Gastrocnemius medialis (tissue), 4 donors: ENCODE results near the gene MRAS. TPM values are rescaled to one million over a fixed set of nuclear protein-coding genes. Genes with fewer than 3 reads are reported as not detected.

Experiments
- ATAC-seq, 2 donors: fragments of 150-250 bp; one replicate each; pipeline ENCODE4 v1.9.1; 2016
- DNase-seq, 2 donors: peaks; one replicate each; pipeline ENCODE4 v3.0.0-alpha.2; 2019
- H3K27ac ChIP-seq, 4 donors: fragments of 200-600 bp; sonication (generic); 1 replicate in 1 of 4; 2 replicates in 3 of 4; pipeline ENCODE4 v1.5.1; 2016 to 2018; ENCODE audit warnings: mild to moderate bottlenecking in 2 of 4, moderate library complexity in 1 of 4
- H3K27me3 ChIP-seq, 3 donors: fragments of 200-600 bp; sonication (generic) in 2 of 3; 1 replicate in 1 of 3; 2 replicates in 2 of 3; pipeline versions ENCODE4 v1.5.1 to v1.6.0; 2016 to 2019; ENCODE audit warnings: mild to moderate bottlenecking in 1 of 3, moderate library complexity in 1 of 3
- H3K36me3 ChIP-seq, 2 donors: fragments of 200-600 bp; sonication (generic) in 1 of 2; one replicate each; pipeline ENCODE4 v1.5.1; 2017 to 2018
- H3K4me1 ChIP-seq, 2 donors: fragments of 200-600 bp; sonication (generic) in 1 of 2; one replicate each; pipeline ENCODE4 v1.5.1; 2016 to 2017; ENCODE audit warnings: mild to moderate bottlenecking in 2 of 2
- H3K4me3 ChIP-seq, 4 donors: fragments of 200-600 bp; sonication (generic) in 3 of 4; 1 replicate in 1 of 4; 2 replicates in 3 of 4; pipeline ENCODE4 v1.5.1; 2016 to 2019; ENCODE audit warnings: mild to moderate bottlenecking in 2 of 4
- H3K9me3 ChIP-seq, 3 donors: fragments of 200-600 bp; sonication (generic) in 2 of 3; 1 replicate in 1 of 3; 2 replicates in 2 of 3; pipeline ENCODE4 v1.5.1; 2016 to 2019
- CTCF ChIP-seq, 5 experiments: fragments of 450-650 bp in 3 of 5; fragments of 200-600 bp in 2 of 5; sonication (generic) in 2 of 5; IDR thresholded peaks in 4 of 5; conservative IDR thresholded peaks in 1 of 5; 1 replicate in 4 of 5; 2 replicates in 1 of 5; pipeline ENCODE4 v1.5.1; 2016 to 2019; ENCODE audit warnings: antibody characterized with exemption in 5 of 5, mild to moderate bottlenecking in 3 of 5, moderate library complexity in 3 of 5
- POLR2A ChIP-seq, 2 donors: fragments of 450-650 bp; IDR thresholded peaks; one replicate each; pipeline ENCODE4 v1.6.1; 2017; ENCODE audit warnings: antibody characterized with exemption in 2 of 2, mild to moderate bottlenecking in 2 of 2, moderate library complexity in 2 of 2
- in situ Hi-C, 4 donors: fragments of 200-750 bp; cut with MboI; loops; one replicate each; pipeline versions ENCODE4 v1.15.0 to v1.8.0; 2017; ENCODE audit warnings: low sequenced_read_pairs in 4 of 4
- intact Hi-C: fragments of 100-400 bp; cut with DNase I; formaldehyde crosslinking; loops from one replicate; pipeline ENCODE4 v1.15.1; 2023; ENCODE audit warnings: low total_unique reads
- total RNA-seq, 4 donors: library from RNA; depleted of rRNA; stranded (reverse); fragments of >200 nt; gene quantifications; one replicate each; pipeline versions ENCODE4 v1.1.0 to v1.2.3, GENCODE V29; 2016

MRAS gene
- total RNA-seq, 4 donors from 2014 or later, result 45.8 to 149 (median 57.7) TPM

DNA sequence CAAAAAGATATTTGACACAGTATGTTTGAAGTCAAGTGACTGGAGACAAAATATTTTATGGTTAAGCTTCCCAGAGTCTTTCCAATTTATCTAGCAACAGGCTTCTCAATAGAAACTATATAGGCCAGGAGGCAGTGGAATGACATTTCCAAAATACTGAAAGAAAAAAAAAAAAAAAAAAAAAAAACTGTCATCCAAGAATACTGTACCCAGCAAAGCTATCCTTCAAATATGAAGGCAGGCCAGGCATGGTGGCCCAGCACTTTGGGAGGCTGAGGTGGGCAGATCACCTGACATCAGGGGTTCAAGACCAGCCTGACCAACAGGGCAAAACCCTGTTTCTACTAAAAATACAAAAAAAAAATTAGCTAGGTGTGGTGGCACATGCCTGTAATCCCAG, 39.6 kb upstream of the MRAS start:
- in situ Hi-C loops (no loop called here), intact Hi-C loops (no loop called here)
- Histone ChIP-seq H3K36me3 (no peaks in the 10 kb centered on the region), H3K27me3 (no peaks in the 10 kb centered on the region), H3K27ac (no peak overlapping the region), H3K9me3 (peaks cover 0 to 8% (median 0%) of the 10 kb centered on the region in 3 donors), H3K4me1 (no peaks in the 10 kb centered on the region), H3K4me3 (no peak overlapping the region)
- ATAC-seq, result no peak
- DNase-seq, result no peak
- TF ChIP-seq POLR2A (IDR thresholded peaks at IDR 0.05) (no peak), CTCF (IDR thresholded peaks at IDR 0.05 in 4 of 5, conservative IDR thresholded peaks at IDR 0.05 in 1 of 5) (no peak)

DNA sequence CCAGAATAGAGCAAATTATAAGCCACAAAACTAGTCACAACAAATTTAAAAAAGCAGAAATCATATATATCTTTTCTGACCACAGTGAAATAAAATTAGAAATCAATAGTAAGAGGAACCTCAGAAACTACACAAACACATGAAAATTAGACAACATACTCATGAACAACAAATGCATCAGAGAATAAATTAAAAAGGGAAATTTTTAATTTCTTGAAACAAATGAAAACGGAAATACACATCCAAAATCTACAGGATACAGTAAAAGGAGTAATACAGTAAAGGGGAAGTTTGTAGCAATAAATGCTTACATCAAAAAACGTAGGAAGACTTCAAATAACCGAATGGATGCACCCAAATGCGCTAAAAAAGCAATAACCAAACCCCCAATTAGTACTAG, 37.9 kb upstream of the MRAS start:
- ATAC-seq (no peak), DNase-seq (no peak)
- intact Hi-C loops, result no loop called here
- no peaks in the 10 kb centered on the region for H3K36me3 ChIP-seq
- H3K4me1 ChIP-seq, result no peaks in the 10 kb centered on the region
- in situ Hi-C loops, result no loop called here
- TF ChIP-seq POLR2A (IDR thresholded peaks at IDR 0.05) (no peak), CTCF (IDR thresholded peaks at IDR 0.05 in 4 of 5, conservative IDR thresholded peaks at IDR 0.05 in 1 of 5) (no peak)
- H3K27me3 ChIP-seq, result no peaks in the 10 kb centered on the region
- H3K27ac ChIP-seq, result no peak overlapping the region
- no peak overlapping the region for H3K4me3 ChIP-seq
- H3K9me3 ChIP-seq, result peaks cover 0 to 8% (median 0%) of the 10 kb centered on the region in 3 donors

GRCh38 chr3:138314751-138315150, 33.6 kb upstream of the MRAS start:
- H3K4me1 ChIP-seq, result peaks cover 0 to 14% of the 10 kb centered on the region in 2 donors
- in situ Hi-C loops (no loop called here), intact Hi-C loops (no loop called here)
- H3K4me3 ChIP-seq, result no peak overlapping the region
- H3K27me3 ChIP-seq, result no peaks in the 10 kb centered on the region
- ATAC-seq (no peak), DNase-seq (no peak)
- no peaks in the 10 kb centered on the region for H3K36me3 ChIP-seq
- H3K27ac ChIP-seq, result no peak overlapping the region
- TF ChIP-seq POLR2A (IDR thresholded peaks at IDR 0.05) (no peak), CTCF (IDR thresholded peaks at IDR 0.05 in 4 of 5, conservative IDR thresholded peaks at IDR 0.05 in 1 of 5) (no peak)
- no peaks in the 10 kb centered on the region for H3K9me3 ChIP-seq

GRCh38 chr3:138317687-138318086, 30.7 kb upstream of the MRAS start:
- H3K27me3 ChIP-seq, result no peaks in the 10 kb centered on the region
- no peak for TF ChIP-seq POLR2A (IDR thresholded peaks at IDR 0.05)
- TF ChIP-seq CTCF (IDR thresholded peaks at IDR 0.05 in 4 of 5, conservative IDR thresholded peaks at IDR 0.05 in 1 of 5), result peak in 1 of 5 experiments; percentile 28
- DNase-seq (peak; percentile 51 to 87), ATAC-seq (peak; percentile 93 to 95)
- no peaks in the 10 kb centered on the region for H3K9me3 ChIP-seq
- H3K4me1 ChIP-seq, result peaks cover 0 to 14% of the 10 kb centered on the region in 2 donors
- in situ Hi-C loops, result no loop called here
- peak overlapping the region; percentile 37 to 70 (median 60) for H3K27ac ChIP-seq
- H3K4me3 ChIP-seq, result no peak overlapping the region
- no peaks in the 10 kb centered on the region for H3K36me3 ChIP-seq
- intact Hi-C loops, result no loop called here

DNA sequence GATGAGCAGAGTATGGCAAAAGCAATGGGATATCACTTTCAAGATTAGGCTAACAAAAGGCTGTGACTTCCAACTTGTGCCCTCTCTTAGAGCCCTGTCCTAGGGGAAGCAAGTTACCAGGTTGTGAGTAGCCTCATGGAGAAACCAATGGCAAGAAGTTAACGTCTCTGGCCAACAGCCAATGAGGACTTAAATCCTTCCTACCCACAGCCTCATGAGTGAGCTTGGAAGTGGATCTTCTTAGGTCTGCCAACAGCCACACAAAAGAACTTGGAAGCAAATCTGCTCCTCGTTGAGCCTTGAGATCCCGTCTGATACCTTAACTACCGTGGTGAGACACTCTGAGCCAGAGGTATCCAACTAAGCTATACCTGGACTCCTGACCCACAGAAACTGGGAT, 24.4 kb upstream of the MRAS start:
- H3K4me1 ChIP-seq, result peaks cover 1 to 15% of the 10 kb centered on the region in 2 donors
- no peak overlapping the region for H3K4me3 ChIP-seq
- no peaks in the 10 kb centered on the region for H3K27me3 ChIP-seq
- TF ChIP-seq CTCF (IDR thresholded peaks at IDR 0.05 in 4 of 5, conservative IDR thresholded peaks at IDR 0.05 in 1 of 5) (no peak), POLR2A (IDR thresholded peaks at IDR 0.05) (no peak)
- no peak overlapping the region for H3K27ac ChIP-seq
- H3K36me3 ChIP-seq, result no peaks in the 10 kb centered on the region
- in situ Hi-C loops, result no loop called here
- no peak for DNase-seq
- no peaks in the 10 kb centered on the region for H3K9me3 ChIP-seq
- peak in 1 of 2 donors; percentile 8 for ATAC-seq
- intact Hi-C loops, result no loop called here
